Tibial nerve (tissue), 4 donors: ENCODE results near the gene TIGD4. TPM values are rescaled to one million over a fixed set of nuclear protein-coding genes. Genes with fewer than 3 reads are reported as not detected.
"Not testable (repeated sequence)": the region's sequence is repeated elsewhere in the genome, so short reads cannot be mapped to it uniquely, and the experiment has no call there.

Experiments
- DNase-seq, 2 donors: peaks; one replicate each; pipeline ENCODE4 v3.0.0-alpha.2; 2019; ENCODE audit warnings: low spot score in 2 of 2
- H3K27ac ChIP-seq, 4 donors: fragments of 200-600 bp; sonication (generic) in 3 of 4; one replicate each; pipeline ENCODE4 v1.5.1; 2017 to 2019; ENCODE audit warnings: mild to moderate bottlenecking in 1 of 4
- H3K27me3 ChIP-seq, 2 donors: fragments of 200-600 bp; sonication (generic) in 1 of 2; one replicate each; pipeline versions ENCODE4 v1.5.1 to v1.6.0; 2017 to 2019
- H3K36me3 ChIP-seq, 3 donors: fragments of 200-600 bp; sonication (generic); one replicate each; pipeline ENCODE4 v1.5.1; 2018 to 2019
- H3K4me1 ChIP-seq, 4 donors: fragments of 200-600 bp; sonication (generic) in 3 of 4; one replicate each; pipeline ENCODE4 v1.5.1; 2017 to 2019
- H3K4me3 ChIP-seq, 4 donors: fragments of 200-600 bp; sonication (generic) in 3 of 4; one replicate each; pipeline ENCODE4 v1.5.1; 2017 to 2019; ENCODE audit warnings: mild to moderate bottlenecking in 1 of 4, moderate library complexity in 1 of 4
- H3K9me3 ChIP-seq, 4 donors: fragments of 200-600 bp; sonication (generic) in 3 of 4; one replicate each; pipeline ENCODE4 v1.5.1; 2017 to 2019
- CTCF ChIP-seq, 5 experiments: fragments of 200-600 bp in 3 of 5; fragments of 450-650 bp in 2 of 5; sonication (generic) in 3 of 5; IDR thresholded peaks; one replicate each; pipeline ENCODE4 v1.5.1; 2016 to 2019; ENCODE audit warnings: antibody characterized with exemption in 5 of 5, mild to moderate bottlenecking in 3 of 5, moderate library complexity in 2 of 5
- EP300 ChIP-seq, 2 donors: sonication (generic); formaldehyde crosslinking; IDR thresholded peaks; one replicate each; pipeline ENCODE4 v1.6.1; 2017; ENCODE audit warnings: antibody characterized with exemption in 2 of 2, mild to moderate bottlenecking in 1 of 2
- POLR2A ChIP-seq, 2 donors: fragments of 450-650 bp; IDR thresholded peaks; one replicate each; pipeline ENCODE4 v1.6.1; 2017; ENCODE audit warnings: antibody characterized with exemption in 2 of 2, mild to moderate bottlenecking in 2 of 2, moderate library complexity in 2 of 2
- WGBS, 2 donors: methylation state at CpG; one replicate each; pipeline ENCODE4 v1.1.5; 2018; 5-methylcytosine and 5-hydroxymethylcytosine counted together
- total RNA-seq, 4 donors: library from RNA; depleted of rRNA; stranded (reverse); fragments of >200 nt; gene quantifications; one replicate each; pipeline ENCODE4 v1.1.0, GENCODE V29; 2016

The TIGD4 gene
- total RNA-seq, 4 donors from 2014 or later: 0.90 to 1.9 (median 1.4) TPM

DNA sequence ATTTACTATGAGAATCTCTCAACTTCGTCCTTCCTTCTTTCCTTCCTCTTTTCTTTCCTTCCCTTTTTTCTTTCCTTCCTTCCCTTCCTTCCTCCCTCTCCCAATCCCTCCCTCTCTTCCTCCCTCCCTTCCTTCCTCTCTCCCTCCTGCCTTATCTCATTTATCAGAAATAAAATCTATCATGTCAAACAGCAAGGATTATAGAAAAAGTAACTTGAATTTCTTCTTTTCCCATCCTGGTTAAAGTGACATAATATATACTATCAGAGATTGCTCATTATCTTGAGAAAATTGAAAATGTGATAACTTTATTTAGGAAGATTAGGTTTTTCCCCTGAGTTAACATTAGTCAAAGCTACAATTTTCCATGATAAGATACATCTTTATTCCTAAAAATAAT is 5.6 kb downstream of the TIGD4 start:
- H3K27me3 ChIP-seq: no peaks in the 10 kb centered on the region
- H3K36me3 ChIP-seq: no peaks in the 10 kb centered on the region
- no peak for TF ChIP-seq POLR2A (IDR thresholded peaks at IDR 0.05)
- no peak for TF ChIP-seq CTCF (IDR thresholded peaks at IDR 0.05)
- TF ChIP-seq EP300 (IDR thresholded peaks at IDR 0.05): no peak
- 68 to 71% methylated on average over 1 of the region's 1 CpG for WGBS, 2 donors
- H3K4me3 ChIP-seq: no peak overlapping the region
- no peak for DNase-seq
- H3K4me1 ChIP-seq: peaks cover 0 to 14% (median 2%) of the 10 kb centered on the region in 4 donors
- H3K9me3 ChIP-seq: no peaks in the 10 kb centered on the region
- no peak overlapping the region for H3K27ac ChIP-seq

- 85 to 94% methylated on average over 2 of the region's 2 CpGs for WGBS, 2 donors
Observed at GRCh38 chr4:152773339-152773738, 6.2 kb downstream of the TIGD4 start.

DNA sequence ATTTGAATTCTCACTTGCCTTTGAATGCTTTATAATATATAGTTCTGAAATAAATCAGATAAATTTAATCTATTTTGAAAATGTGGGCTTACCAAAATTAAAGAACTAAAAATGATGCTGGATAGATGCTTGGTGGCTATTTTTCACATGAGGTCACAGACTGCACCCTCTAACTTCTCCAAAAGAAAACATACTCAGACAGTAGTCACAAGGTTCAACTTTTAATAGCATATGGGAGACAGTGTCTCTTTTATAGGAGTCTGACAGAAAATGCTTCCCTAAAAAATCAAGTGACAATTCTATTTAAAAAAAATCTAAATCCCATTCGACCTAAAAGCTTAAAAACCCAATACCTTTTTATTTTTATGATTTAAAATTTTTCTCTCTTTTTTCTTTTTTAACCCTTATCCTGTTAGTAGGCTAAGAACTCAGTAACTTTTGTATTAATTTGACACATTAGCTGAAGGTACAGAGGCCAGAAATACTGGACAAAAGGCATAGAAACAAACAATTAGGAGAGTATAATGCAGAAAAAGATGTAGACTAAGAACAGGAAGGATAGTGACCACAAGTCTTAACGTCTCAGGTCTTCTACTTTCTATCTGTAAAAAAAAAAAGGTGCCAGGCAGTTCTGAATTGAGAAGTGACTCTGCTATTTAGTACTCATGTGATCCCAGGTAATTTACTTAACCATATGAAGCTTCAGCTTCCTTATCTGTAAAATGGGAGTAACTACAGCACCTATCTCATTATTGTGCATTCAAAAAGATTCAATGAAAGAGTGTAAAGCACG is 7.6 kb downstream of the TIGD4 start:
- Histone ChIP-seq H3K27ac (no peak overlapping the region), H3K4me3 (no peak overlapping the region), H3K4me1 (no peaks in the 10 kb centered on the region), H3K9me3 (no peaks in the 10 kb centered on the region), H3K36me3 (no peaks in the 10 kb centered on the region), H3K27me3 (no peaks in the 10 kb centered on the region)
- WGBS, 2 donors: 63 to 64% methylated on average over 3 of the region's 3 CpGs
- TF ChIP-seq POLR2A (IDR thresholded peaks at IDR 0.05) (no peak), CTCF (IDR thresholded peaks at IDR 0.05) (no peak), EP300 (IDR thresholded peaks at IDR 0.05) (no peak)
- DNase-seq: no peak

More at GRCh38 chr4:152773339-152773738, 6.2 kb downstream of the TIGD4 start:
- H3K4me3 ChIP-seq: no peak overlapping the region
- no peaks in the 10 kb centered on the region for H3K9me3 ChIP-seq
- H3K4me1 ChIP-seq: peaks cover 0 to 8% (median 2%) of the 10 kb centered on the region in 4 donors
- no peaks in the 10 kb centered on the region for H3K27me3 ChIP-seq
- no peak for DNase-seq
- no peak for TF ChIP-seq CTCF (IDR thresholded peaks at IDR 0.05)
- TF ChIP-seq EP300 (IDR thresholded peaks at IDR 0.05): no peak
- no peak for TF ChIP-seq POLR2A (IDR thresholded peaks at IDR 0.05)
- no peaks in the 10 kb centered on the region for H3K36me3 ChIP-seq
- no peak overlapping the region for H3K27ac ChIP-seq

- H3K27ac ChIP-seq, DNase-seq, H3K9me3 ChIP-seq, H3K4me1 ChIP-seq, H3K4me3 ChIP-seq, H3K36me3 ChIP-seq, H3K27me3 ChIP-seq: not testable (repeated sequence)
- 92 to 95% methylated on average over 35 to 40 of the region's 54 CpGs for WGBS, 2 donors
Observed at GRCh38 chr4:152765069-152765737, 14.3 kb downstream of the TIGD4 start.

- TF ChIP-seq POLR2A (IDR thresholded peaks at IDR 0.05) (no peak), CTCF (IDR thresholded peaks at IDR 0.05) (no peak), EP300 (IDR thresholded peaks at IDR 0.05) (no peak)
- Histone ChIP-seq H3K4me1 (no peaks in the 10 kb centered on the region), H3K27me3 (no peaks in the 10 kb centered on the region), H3K9me3 (no peaks in the 10 kb centered on the region), H3K4me3 (no peak overlapping the region), H3K27ac (no peak overlapping the region), H3K36me3 (no peaks in the 10 kb centered on the region)
- no peak for DNase-seq
- WGBS, 2 donors: 89 to 94% methylated on average over 1 of the region's 1 CpG
Observed at GRCh38 chr4:152763796-152764195, 15.7 kb downstream of the TIGD4 start.
